ENCODE measurements around the gene ATAD3A.
"Not testable (repeated sequence)": the region's sequence is repeated elsewhere in the genome, so short reads cannot be mapped to it uniquely, and the experiment has no call there.

ATAD3A gene

DNA sequence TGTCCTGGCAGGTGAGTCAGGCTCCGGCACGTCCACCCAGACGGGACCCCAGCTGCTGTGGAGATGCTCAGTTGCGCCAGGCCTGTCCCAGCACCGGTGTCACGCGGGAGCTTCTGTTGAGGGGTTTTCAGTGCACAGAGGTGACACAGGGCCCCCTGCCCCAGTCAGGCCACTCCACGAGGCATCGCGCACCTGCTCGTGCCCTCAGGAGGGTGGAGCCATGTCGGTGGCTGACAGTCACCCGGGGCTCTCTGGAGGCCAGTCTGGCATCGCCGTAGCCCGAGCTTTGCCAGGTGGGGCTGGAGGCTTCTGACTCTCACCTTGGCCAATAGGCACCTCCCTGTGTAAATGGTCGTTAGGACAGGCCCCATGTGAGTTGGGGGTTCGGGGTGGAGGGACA lies 17.4 kb downstream of the ATAD3A start:
- DNase-seq (ENCODE audit: low read depth in 1 of 2, low spot score in 1 of 2): no peak
- no peak overlapping the region for H3K4me3 ChIP-seq (replicated peaks; ENCODE audit: insufficient read depth, low read length)
- H3K27ac ChIP-seq (replicated peaks): no peak overlapping the region
- H3K27me3 ChIP-seq (ENCODE audit: insufficient read depth, poor library complexity, severe bottlenecking): no peaks in the 10 kb centered on the region
- TF ChIP-seq, protein P1, sequence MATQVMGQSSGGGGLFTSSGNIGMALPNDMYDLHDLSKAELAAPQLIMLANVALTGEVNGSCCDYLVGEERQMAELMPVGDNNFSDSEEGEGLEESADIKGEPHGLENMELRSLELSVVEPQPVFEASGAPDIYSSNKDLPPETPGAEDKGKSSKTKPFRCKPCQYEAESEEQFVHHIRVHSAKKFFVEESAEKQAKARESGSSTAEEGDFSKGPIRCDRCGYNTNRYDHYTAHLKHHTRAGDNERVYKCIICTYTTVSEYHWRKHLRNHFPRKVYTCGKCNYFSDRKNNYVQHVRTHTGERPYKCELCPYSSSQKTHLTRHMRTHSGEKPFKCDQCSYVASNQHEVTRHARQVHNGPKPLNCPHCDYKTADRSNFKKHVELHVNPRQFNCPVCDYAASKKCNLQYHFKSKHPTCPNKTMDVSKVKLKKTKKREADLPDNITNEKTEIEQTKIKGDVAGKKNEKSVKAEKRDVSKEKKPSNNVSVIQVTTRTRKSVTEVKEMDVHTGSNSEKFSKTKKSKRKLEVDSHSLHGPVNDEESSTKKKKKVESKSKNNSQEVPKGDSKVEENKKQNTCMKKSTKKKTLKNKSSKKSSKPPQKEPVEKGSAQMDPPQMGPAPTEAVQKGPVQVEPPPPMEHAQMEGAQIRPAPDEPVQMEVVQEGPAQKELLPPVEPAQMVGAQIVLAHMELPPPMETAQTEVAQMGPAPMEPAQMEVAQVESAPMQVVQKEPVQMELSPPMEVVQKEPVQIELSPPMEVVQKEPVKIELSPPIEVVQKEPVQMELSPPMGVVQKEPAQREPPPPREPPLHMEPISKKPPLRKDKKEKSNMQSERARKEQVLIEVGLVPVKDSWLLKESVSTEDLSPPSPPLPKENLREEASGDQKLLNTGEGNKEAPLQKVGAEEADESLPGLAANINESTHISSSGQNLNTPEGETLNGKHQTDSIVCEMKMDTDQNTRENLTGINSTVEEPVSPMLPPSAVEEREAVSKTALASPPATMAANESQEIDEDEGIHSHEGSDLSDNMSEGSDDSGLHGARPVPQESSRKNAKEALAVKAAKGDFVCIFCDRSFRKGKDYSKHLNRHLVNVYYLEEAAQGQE (IDR thresholded peaks at IDR 0.05; ENCODE audit: insufficient replicate concordance, low read depth): no peak
- TF ChIP-seq, protein P2, sequence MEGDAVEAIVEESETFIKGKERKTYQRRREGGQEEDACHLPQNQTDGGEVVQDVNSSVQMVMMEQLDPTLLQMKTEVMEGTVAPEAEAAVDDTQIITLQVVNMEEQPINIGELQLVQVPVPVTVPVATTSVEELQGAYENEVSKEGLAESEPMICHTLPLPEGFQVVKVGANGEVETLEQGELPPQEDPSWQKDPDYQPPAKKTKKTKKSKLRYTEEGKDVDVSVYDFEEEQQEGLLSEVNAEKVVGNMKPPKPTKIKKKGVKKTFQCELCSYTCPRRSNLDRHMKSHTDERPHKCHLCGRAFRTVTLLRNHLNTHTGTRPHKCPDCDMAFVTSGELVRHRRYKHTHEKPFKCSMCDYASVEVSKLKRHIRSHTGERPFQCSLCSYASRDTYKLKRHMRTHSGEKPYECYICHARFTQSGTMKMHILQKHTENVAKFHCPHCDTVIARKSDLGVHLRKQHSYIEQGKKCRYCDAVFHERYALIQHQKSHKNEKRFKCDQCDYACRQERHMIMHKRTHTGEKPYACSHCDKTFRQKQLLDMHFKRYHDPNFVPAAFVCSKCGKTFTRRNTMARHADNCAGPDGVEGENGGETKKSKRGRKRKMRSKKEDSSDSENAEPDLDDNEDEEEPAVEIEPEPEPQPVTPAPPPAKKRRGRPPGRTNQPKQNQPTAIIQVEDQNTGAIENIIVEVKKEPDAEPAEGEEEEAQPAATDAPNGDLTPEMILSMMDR (IDR thresholded peaks at IDR 0.05; ENCODE audit: insufficient read depth, low read length): no peak
- TF ChIP-seq GABPA (IDR thresholded peaks at IDR 0.05; ENCODE audit: low read depth) (no peak), POLR2AphosphoS5 (IDR thresholded peaks at IDR 0.05; ENCODE audit: low read depth) (no peak), SPI1 (IDR thresholded peaks at IDR 0.05; ENCODE audit: borderline replicate concordance, low read depth) (no peak)

DNA sequence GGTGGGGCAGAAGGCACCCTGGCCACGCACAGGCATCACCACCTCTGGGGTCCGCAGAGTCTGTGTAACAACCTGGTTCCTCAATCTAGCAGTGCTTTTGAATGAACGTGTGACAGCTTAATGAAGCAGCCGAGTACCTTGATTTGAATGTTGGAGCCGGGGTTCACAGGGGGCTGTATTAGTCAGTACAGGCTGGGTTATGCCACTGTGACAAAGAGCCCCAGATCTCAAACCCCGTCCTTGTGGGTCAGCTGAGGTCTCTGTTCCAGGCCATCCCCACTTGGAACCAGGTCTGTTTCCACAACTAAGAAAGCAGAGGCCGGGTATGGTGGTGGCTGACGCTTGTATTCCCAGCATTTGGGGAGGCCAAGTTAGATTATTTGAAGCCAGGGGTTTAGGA lies 18.0 kb downstream of the ATAD3A start:
- H3K27me3 ChIP-seq (ENCODE audit: insufficient read depth, poor library complexity, severe bottlenecking): no peaks in the 10 kb centered on the region
- no peak for DNase-seq (ENCODE audit: low read depth in 1 of 2, low spot score in 1 of 2)
- no peak overlapping the region for H3K27ac ChIP-seq (replicated peaks)
- no peak overlapping the region for H3K4me3 ChIP-seq (replicated peaks; ENCODE audit: insufficient read depth, low read length)
- no peak for TF ChIP-seq GABPA (IDR thresholded peaks at IDR 0.05; ENCODE audit: low read depth)
- TF ChIP-seq SPI1 (IDR thresholded peaks at IDR 0.05; ENCODE audit: borderline replicate concordance, low read depth): no peak
- TF ChIP-seq, protein P1 (IDR thresholded peaks at IDR 0.05; ENCODE audit: insufficient replicate concordance, low read depth): no peak
- TF ChIP-seq, protein P2 (IDR thresholded peaks at IDR 0.05; ENCODE audit: insufficient read depth, low read length): no peak
- TF ChIP-seq POLR2AphosphoS5 (IDR thresholded peaks at IDR 0.05; ENCODE audit: low read depth): no peak

DNA sequence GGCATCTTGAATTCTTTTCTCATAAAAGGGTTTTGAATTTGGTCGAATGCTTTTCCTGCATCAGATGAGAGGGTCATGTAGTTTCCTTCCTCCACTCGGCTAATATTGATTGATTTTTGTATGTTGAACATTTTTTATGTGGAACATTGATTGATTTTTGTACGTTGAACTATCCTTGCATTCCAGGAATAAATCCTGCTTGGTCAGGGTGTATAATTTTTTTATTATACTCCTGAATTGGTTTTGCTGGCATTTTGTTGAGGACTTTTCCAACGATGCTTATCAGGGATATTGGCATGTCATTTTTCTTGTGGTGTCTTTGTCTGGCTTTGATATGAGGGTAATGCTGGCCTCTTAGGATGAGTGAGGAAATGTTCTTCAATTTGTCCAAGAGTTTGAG lies 20.0 kb downstream of the ATAD3A start:
- Histone ChIP-seq H3K27me3 (ENCODE audit: insufficient read depth, poor library complexity, severe bottlenecking) (no peaks in the 10 kb centered on the region), H3K27ac (replicated peaks) (no peak overlapping the region), H3K4me3 (replicated peaks; ENCODE audit: insufficient read depth, low read length) (no peak overlapping the region)
- TF ChIP-seq GABPA (IDR thresholded peaks at IDR 0.05; ENCODE audit: low read depth) (no peak), SPI1 (IDR thresholded peaks at IDR 0.05; ENCODE audit: borderline replicate concordance, low read depth) (no peak), POLR2AphosphoS5 (IDR thresholded peaks at IDR 0.05; ENCODE audit: low read depth) (no peak)
- TF ChIP-seq, protein P2 (IDR thresholded peaks at IDR 0.05; ENCODE audit: insufficient read depth, low read length): no peak
- TF ChIP-seq, protein P1 (IDR thresholded peaks at IDR 0.05; ENCODE audit: insufficient replicate concordance, low read depth): no peak
- no peak for DNase-seq (ENCODE audit: low read depth in 1 of 2, low spot score in 1 of 2)

DNA sequence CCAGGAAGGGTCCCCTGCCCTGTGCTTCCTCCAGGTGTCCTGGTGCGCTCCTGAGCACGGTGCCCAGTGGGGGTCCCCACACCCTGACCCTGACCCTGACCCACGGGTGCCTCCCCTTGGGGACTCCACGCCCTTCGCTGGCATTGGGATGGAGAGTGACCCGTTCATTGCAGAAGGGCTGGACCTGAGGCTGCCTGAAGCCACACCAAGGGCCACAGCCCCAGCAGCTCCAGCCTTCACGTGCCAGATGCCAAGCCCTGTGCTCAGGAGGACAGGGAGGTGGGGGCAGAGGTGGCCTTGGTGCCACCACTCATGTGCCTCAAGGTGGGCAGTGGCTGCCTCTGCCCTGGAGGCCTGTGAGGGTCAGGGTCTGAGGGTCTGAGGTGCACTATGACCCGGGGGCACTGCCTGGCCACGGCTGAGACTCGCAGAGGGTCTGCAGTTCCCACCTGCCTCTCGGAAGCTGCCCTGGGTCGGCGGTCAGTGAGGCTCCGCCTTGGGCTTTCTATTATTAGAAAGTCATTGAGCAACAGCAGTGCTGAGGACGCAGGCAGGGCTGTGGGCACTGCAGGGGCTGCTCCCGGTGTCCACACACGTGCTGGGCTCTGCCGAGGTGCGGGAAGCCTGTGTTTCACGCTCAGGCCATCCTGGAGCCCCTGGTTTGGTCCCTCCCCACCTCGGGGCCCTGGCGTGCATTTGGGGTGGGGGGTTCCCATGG lies 21.4 kb downstream of the ATAD3A start:
- H3K4me3 ChIP-seq (replicated peaks; ENCODE audit: insufficient read depth, low read length); DNase-seq (ENCODE audit: low read depth in 1 of 2, low spot score in 1 of 2); H3K27ac ChIP-seq (replicated peaks); H3K27me3 ChIP-seq (ENCODE audit: insufficient read depth, poor library complexity, severe bottlenecking): not testable (repeated sequence)

DNA sequence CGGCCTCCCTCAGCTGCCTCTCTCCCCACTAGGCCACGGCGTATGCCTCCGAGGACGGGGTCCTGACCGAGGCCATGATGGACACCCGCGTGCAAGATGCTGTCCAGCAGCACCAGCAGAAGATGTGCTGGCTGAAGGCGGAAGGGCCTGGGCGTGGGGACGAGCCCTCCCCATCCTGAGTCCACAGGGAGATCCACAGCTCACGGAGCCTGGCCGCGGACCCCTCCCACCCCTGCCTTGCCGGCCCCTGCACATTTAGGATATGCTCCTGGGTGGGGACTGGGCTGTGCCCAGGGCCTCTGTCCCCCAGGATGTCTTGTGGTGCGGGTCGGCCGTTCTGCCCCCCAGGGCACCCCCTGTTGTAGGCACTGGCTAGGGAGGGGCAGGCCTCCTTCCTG lies 21.9 kb downstream of the ATAD3A start:
- DNase-seq (ENCODE audit: low read depth in 1 of 2, low spot score in 1 of 2); H3K27ac ChIP-seq (replicated peaks); H3K4me3 ChIP-seq (replicated peaks; ENCODE audit: insufficient read depth, low read length); H3K27me3 ChIP-seq (ENCODE audit: insufficient read depth, poor library complexity, severe bottlenecking): not testable (repeated sequence)
